GM12878 (cell line): ENCODE results near the gene OR52K1. TPM values are rescaled to one million over a fixed set of nuclear protein-coding genes. Genes with fewer than 3 reads are reported as not detected.

Experiments used
- ATAC-seq: fragments of 200-7000 bp; cut with Tn5 transposase; 3 replicates; pipeline ENCODE4 v1.9.1; 2020; ENCODE audit warnings: mild to moderate bottlenecking, moderate library complexity
- BruUV-seq: library from RNA; stranded (reverse); fragments of 400-500 nt; replicated peaks from 2 replicates; lab custom pipeline; 2021; lab: Mats Ljungman, UMichigan
- CTCF ChIA-PET: fragments of 300-600 bp; sonication (Branson Sonifier 250); formaldehyde crosslinking; extraction: SDS; loops from one replicate; lab custom pipeline; 2021; ENCODE audit warnings: inconsistent platforms; lab: Yijun Ruan, JAX
- POLR2A ChIA-PET: fragments of 350-600 bp; formaldehyde crosslinking; extraction: SDS; loops from one replicate; lab custom pipeline; 2021; ENCODE audit warnings: inconsistent platforms; lab: Charles Lee
- RAD21 ChIA-PET: fragments of 300-600 bp; sonication (Branson Sonifier 250); formaldehyde crosslinking; loops from one replicate; lab custom pipeline; 2023; ENCODE audit warnings: antibody characterized with exemption; ENCODE audit not compliant: unreplicated experiment; lab: Charles Lee
- SMC1A ChIA-PET: fragments of 300-600 bp; sonication (Branson Sonifier 250); formaldehyde crosslinking; loops from one replicate; lab custom pipeline; 2023; ENCODE audit not compliant: unreplicated experiment, uncharacterized antibody; lab: Charles Lee
- DNase-seq: peaks from one replicate; pipeline ENCODE4 v3.0.0-alpha.2; 2011; ENCODE audit warnings: low read depth, low spot score
- FAIRE-seq: peaks from 3 replicates; lab custom pipeline; 2011; peaks lifted over from hg19 to GRCh38; lab: Jason Lieb, UNC
- H2AFZ ChIP-seq: 2 replicates; pipeline ENCODE4 v1.6.0; 2011; ENCODE audit warnings: low read depth, low read length, control low read depth; ENCODE audit not compliant: control insufficient read depth
- H3K27ac ChIP-seq: 2 replicates; pipeline ENCODE4 v1.5.1; 2011; ENCODE audit warnings: control low read depth; ENCODE audit not compliant: control insufficient read depth, insufficient read depth
- H3K27me3 ChIP-seq, 2 experiments: replicated peaks in 1 of 2; 2 replicates each; pipeline versions ENCODE4 v1.6.0 to v1.6.1; 2011; ENCODE audit warnings: low read length in 1 of 2; ENCODE audit not compliant: control insufficient read depth in 2 of 2, insufficient read depth in 2 of 2
- H3K36me3 ChIP-seq, 2 experiments: 2 replicates each; pipeline ENCODE4 v1.5.1; 2011; ENCODE audit warnings: low read length in 1 of 2; ENCODE audit not compliant: control insufficient read depth in 2 of 2, insufficient read depth in 2 of 2
- H3K4me1 ChIP-seq: 2 replicates; pipeline ENCODE4 v1.6.1; 2011; ENCODE audit warnings: mild to moderate bottlenecking, low read length, moderate library complexity, mixed read lengths; ENCODE audit not compliant: control insufficient read depth, insufficient read depth
- H3K4me2 ChIP-seq: 2 replicates; pipeline ENCODE4 v1.6.0; 2011; ENCODE audit warnings: control low read depth; ENCODE audit not compliant: control insufficient read depth, insufficient read depth
- H3K4me3 ChIP-seq: fragments of 200-600 bp; sonication (generic); 2 replicates; pipeline ENCODE4 v1.5.1; 2016
- H3K79me2 ChIP-seq: 2 replicates; pipeline ENCODE4 v1.6.0; 2011; ENCODE audit warnings: low read length; ENCODE audit not compliant: control insufficient read depth, insufficient read depth
- H3K9ac ChIP-seq: 2 replicates; pipeline ENCODE4 v1.8.0; 2011; ENCODE audit warnings: low read length, control low read depth, mixed read lengths; ENCODE audit not compliant: control insufficient read depth, insufficient read depth
- H3K9me3 ChIP-seq: replicated peaks from 3 replicates; pipeline ENCODE4 v1.5.1; 2011; ENCODE audit warnings: mild to moderate bottlenecking, low read length; ENCODE audit not compliant: control insufficient read depth, insufficient read depth
- H4K20me1 ChIP-seq: 2 replicates; pipeline ENCODE4 v1.6.0; 2011; ENCODE audit not compliant: control insufficient read depth, insufficient read depth
- CBX3 ChIP-seq: fragments of 200-600 bp; sonication (generic); IDR thresholded peaks from 2 replicates; pipeline ENCODE4 v1.6.1; 2016; ENCODE audit warnings: low read depth, borderline replicate concordance
- CEBPZ ChIP-seq: fragments of 150-350 bp; IDR thresholded peaks from 2 replicates; pipeline ENCODE4 v1.6.1; 2016; ENCODE audit warnings: low read depth, low read length
- CUX1 ChIP-seq: IDR thresholded peaks from 2 replicates; pipeline ENCODE4 v1.6.1; 2012; ENCODE audit warnings: improper control_type of control experiment, low read depth, low read length; ENCODE audit not compliant: insufficient replicate concordance
- E2F8 ChIP-seq: fragments of 450-650 bp; IDR thresholded peaks from 2 replicates; pipeline ENCODE4 v1.6.1; 2018; ENCODE audit warnings: mild to moderate bottlenecking, low read depth, moderate library complexity; ENCODE audit not compliant: partially characterized antibody
- EZH2 ChIP-seq: IDR thresholded peaks from 2 replicates; pipeline ENCODE4 v1.6.1; 2012; ENCODE audit warnings: low read depth, mild to moderate bottlenecking, control low read depth, inconsistent platforms, low read length, borderline replicate concordance; ENCODE audit not compliant: control insufficient read depth
- FOXM1 ChIP-seq: IDR thresholded peaks from 2 replicates; pipeline ENCODE4 v1.6.1; 2012; ENCODE audit warnings: low read depth, mild to moderate bottlenecking, inconsistent platforms, low read length, moderate library complexity
- LARP7 ChIP-seq: fragments of 450-650 bp; IDR thresholded peaks from 2 replicates; pipeline ENCODE4 v1.6.1; 2017; ENCODE audit warnings: mild to moderate bottlenecking
- RB1 ChIP-seq: fragments of 450-650 bp; formaldehyde crosslinking; IDR thresholded peaks from 2 replicates; pipeline ENCODE4 v1.6.1; 2017; ENCODE audit warnings: mild to moderate bottlenecking, borderline replicate concordance
- RBBP5 ChIP-seq: fragments of 200-600 bp; sonication (generic); conservative IDR thresholded peaks from 2 replicates; pipeline ENCODE4 v1.6.1; 2016
- ZNF622 ChIP-seq: fragments of 450-650 bp; IDR thresholded peaks from 2 replicates; pipeline ENCODE4 v1.6.1; 2017; ENCODE audit warnings: mild to moderate bottlenecking, inconsistent platforms
- ZZZ3 ChIP-seq: IDR thresholded peaks from 2 replicates; pipeline ENCODE4 v1.6.1; 2011; ENCODE audit warnings: low read depth; ENCODE audit not compliant: control insufficient read depth, insufficient read length
- WGBS: methylation state at CpG from one replicate; pipeline ENCODE4 v1.1.6; 2016; ENCODE audit warnings: low lambda C conversion rate; ENCODE audit not compliant: insufficient replicate concordance, insufficient coverage; ENCODE audit errors: missing lambda C conversion rate; 5-methylcytosine and 5-hydroxymethylcytosine counted together
- in situ Hi-C: fragments of 300-500 bp; cut with MboI; formaldehyde crosslinking; loops from 9 replicates; pipeline ENCODE4 v1.14.3; 2018; ENCODE audit warnings: mixed read lengths
- intact Hi-C: fragments of 100-400 bp; cut with micrococcal nuclease; formaldehyde crosslinking; loops from one replicate; pipeline ENCODE4 v1.14.2; 2022; ENCODE audit not compliant: unreplicated experiment
- polyA plus RNA-seq, 11 experiments: library from polyadenylated mRNA; depleted of rRNA in 4 of 11; unstranded in 6 of 11; stranded (reverse) in 5 of 11; fragments of >200 nt; fragmentation: Nextera tagmentation in 4 of 11; fragmentation: Illumina TruSeq in 1 of 11; extraction: Ambion mirVana in 4 of 11; extraction: Trizol in 1 of 11; gene quantifications; 1 replicate in 1 of 11; 2 replicates in 10 of 11; pipeline versions ENCODE4 v1.2.1 to v1.2.3, GENCODE V29; 2011 to 2016; ENCODE audit warnings: inconsistent platforms in 2 of 11, missing spikeins in 2 of 11, low read depth in 1 of 11
- total RNA-seq, 4 experiments: library from RNA; depleted of rRNA in 3 of 4; stranded (reverse); fragments of >200 nt in 3 of 4; fragmentation: Illumina TruSeq in 1 of 4; extraction: Trizol in 1 of 4; gene quantifications; 2 replicates each; pipeline versions ENCODE4 v1.2.1 to v1.2.3, GENCODE V29; 2013 to 2021

Gene OR52K1
- total and polyA plus RNA-seq, 10 of the 15 experiments (the other 5 are each of a cell fraction or from before 2014, with no cell fraction given) = not detected

GRCh38 chr11:4491878-4492606, 9.6 kb downstream of the OR52K1 start:
- Histone ChIP-seq H3K27ac (no peak overlapping the region), H4K20me1 (no peaks in the 10 kb centered on the region), H3K9me3 (no peaks in the 10 kb centered on the region; the same call in 1 of the 3 replicates), H2AFZ (no peak overlapping the region), H3K4me3 (no peak overlapping the region), H3K4me1 (no peaks in the 10 kb centered on the region; the same call in 1 of the 2 replicates), H3K27me3 (no peaks in the 10 kb centered on the region), H3K4me2 (no peak overlapping the region), H3K79me2 (no peaks in the 10 kb centered on the region), H3K36me3 (no peaks in the 10 kb centered on the region), H3K9ac (no peak overlapping the region)
- RAD21 ChIA-PET = interaction anchor here (1.1 to 5.2 kb wide), 4 partner anchors 24 to 305 kb away, joined by 3 to 46 read pairs (median 4); no protein-coding TSS in a partner anchor
- FAIRE-seq (no peak), ATAC-seq (no peak), DNase-seq (no peak)
- POLR2A ChIA-PET = interaction anchor here (0.6 to 0.7 kb wide), 2 partner anchors 9 to 135 kb away, joined by 3 read pairs; partner anchors contain the start of gene OR52K1
- no TSS peak for BruUV-seq
- WGBS = 47% methylated on average over 4 of the region's 4 CpGs
- SMC1A ChIA-PET = interaction anchor here (1.5 to 4.3 kb wide), 2 partner anchors 305 to 310 kb away, joined by 5 to 30 read pairs; no protein-coding TSS in a partner anchor
- in situ Hi-C loops = loop anchor here (5.0 kb wide), 1 partner anchor 310 kb away; no protein-coding TSS in a partner anchor
- intact Hi-C loops = loop anchor here (5.0 kb wide), 1 partner anchor 100 kb away; the partner anchor contains the start of gene TRIM21
- CTCF ChIA-PET = interaction anchor here (0.6 to 5.5 kb wide), 7 partner anchors 10 to 306 kb away, joined by 3 to 91 read pairs (median 3); partner anchors contain the start of gene OR52K1
- TF ChIP-seq CEBPZ = no peak
- no peak for TF ChIP-seq FOXM1
- no peak for TF ChIP-seq ZZZ3
- no peak for TF ChIP-seq RB1
- no peak for TF ChIP-seq ZNF622
- TF ChIP-seq CBX3 = no peak
- TF ChIP-seq LARP7 = no peak
- no peak for TF ChIP-seq RBBP5
- TF ChIP-seq EZH2 = no peak
- no peak for TF ChIP-seq CUX1
- TF ChIP-seq E2F8 = no peak
